ENCODE measurements around the gene ASGR2.

DNA sequence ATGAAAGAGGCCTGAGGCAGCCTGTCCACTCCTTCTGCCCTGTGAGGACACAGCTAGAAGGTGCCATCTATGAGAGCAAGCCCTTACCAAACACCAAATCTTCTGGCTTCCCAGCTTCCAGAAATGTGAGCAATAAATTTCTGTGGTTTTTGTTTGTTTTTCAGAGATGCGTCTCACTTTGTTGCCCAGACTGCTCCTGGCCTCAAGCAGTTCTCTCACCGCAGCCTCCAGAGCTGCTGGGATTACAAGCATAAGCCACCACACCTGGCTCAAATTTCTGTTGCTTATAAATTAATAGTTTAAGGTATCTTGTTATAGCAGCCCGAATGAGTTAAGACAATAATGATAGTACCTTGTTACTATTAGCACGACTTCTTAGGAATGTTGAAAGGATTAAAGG lies 58.2 kb downstream of the ASGR2 start:
- no peak for TF ChIP-seq ZNF565 (CRISPR knock-in tag; conservative IDR thresholded peaks at IDR 0.05; ENCODE audit: low read depth)
- TF ChIP-seq ARNTL (CRISPR knock-in tag; IDR thresholded peaks at IDR 0.05; ENCODE audit: borderline replicate concordance, low read depth): no peak
- no peak for TF ChIP-seq GLIS3 (CRISPR knock-in tag; IDR thresholded peaks at IDR 0.05)
- no peak for TF ChIP-seq ZFP30 (CRISPR knock-in tag; IDR thresholded peaks at IDR 0.05)
- TF ChIP-seq, protein P1, sequence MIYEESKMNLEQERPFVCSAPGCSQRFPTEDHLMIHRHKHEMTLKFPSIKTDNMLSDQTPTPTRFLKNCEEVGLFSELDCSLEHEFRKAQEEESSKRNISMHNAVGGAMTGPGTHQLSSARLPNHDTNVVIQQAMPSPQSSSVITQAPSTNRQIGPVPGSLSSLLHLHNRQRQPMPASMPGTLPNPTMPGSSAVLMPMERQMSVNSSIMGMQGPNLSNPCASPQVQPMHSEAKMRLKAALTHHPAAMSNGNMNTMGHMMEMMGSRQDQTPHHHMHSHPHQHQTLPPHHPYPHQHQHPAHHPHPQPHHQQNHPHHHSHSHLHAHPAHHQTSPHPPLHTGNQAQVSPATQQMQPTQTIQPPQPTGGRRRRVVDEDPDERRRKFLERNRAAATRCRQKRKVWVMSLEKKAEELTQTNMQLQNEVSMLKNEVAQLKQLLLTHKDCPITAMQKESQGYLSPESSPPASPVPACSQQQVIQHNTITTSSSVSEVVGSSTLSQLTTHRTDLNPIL (CRISPR knock-in tag; IDR thresholded peaks at IDR 0.05; ENCODE audit: low read depth): no peak
- no peak for TF ChIP-seq SNAI2 (CRISPR knock-in tag; IDR thresholded peaks at IDR 0.05)
- no peak for TF ChIP-seq ISL1 (CRISPR knock-in tag; IDR thresholded peaks at IDR 0.05)
- TF ChIP-seq, protein P2, sequence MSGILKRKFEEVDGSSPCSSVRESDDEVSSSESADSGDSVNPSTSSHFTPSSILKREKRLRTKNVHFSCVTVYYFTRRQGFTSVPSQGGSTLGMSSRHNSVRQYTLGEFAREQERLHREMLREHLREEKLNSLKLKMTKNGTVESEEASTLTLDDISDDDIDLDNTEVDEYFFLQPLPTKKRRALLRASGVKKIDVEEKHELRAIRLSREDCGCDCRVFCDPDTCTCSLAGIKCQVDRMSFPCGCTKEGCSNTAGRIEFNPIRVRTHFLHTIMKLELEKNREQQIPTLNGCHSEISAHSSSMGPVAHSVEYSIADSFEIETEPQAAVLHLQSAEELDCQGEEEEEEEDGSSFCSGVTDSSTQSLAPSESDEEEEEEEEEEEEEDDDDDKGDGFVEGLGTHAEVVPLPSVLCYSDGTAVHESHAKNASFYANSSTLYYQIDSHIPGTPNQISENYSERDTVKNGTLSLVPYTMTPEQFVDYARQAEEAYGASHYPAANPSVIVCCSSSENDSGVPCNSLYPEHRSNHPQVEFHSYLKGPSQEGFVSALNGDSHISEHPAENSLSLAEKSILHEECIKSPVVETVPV (CRISPR knock-in tag; IDR thresholded peaks at IDR 0.05): no peak
- no peak for TF ChIP-seq ZNF70 (CRISPR knock-in tag; IDR thresholded peaks at IDR 0.05)
- no peak for TF ChIP-seq PPARA (CRISPR knock-in tag; IDR thresholded peaks at IDR 0.05; ENCODE audit: borderline replicate concordance)
